GM23248 (cell line): ENCODE results near the gene AFG3L2.

Experiments used
- EZH2 ChIP-seq: fragments of 200-600 bp; sonication (generic); IDR thresholded peaks from 2 replicates; pipeline ENCODE4 v1.6.1; 2018; ENCODE audit warnings: antibody characterized with exemption, mild to moderate bottlenecking; ENCODE audit not compliant: insufficient read depth, poor library complexity, severe bottlenecking
- EZH2phosphoT487 ChIP-seq: fragments of 200-600 bp; sonication (generic); IDR thresholded peaks from 2 replicates; pipeline ENCODE4 v1.6.1; 2018; ENCODE audit warnings: antibody characterized with exemption, moderate library complexity, mild to moderate bottlenecking, low read depth; ENCODE audit not compliant: insufficient read depth

GRCh38 chr18:12403601-12404506 is 26.8 kb upstream of the AFG3L2 start:
- TF ChIP-seq EZH2phosphoT487 = no peak
- TF ChIP-seq EZH2 = no peak
